Stomach (tissue), 4 donors: Measurements from ENCODE around the gene PVALEF.

Experiments used
- EP300 ChIP-seq: sonication (generic); formaldehyde crosslinking; IDR thresholded peaks from one replicate; pipeline ENCODE4 v1.6.1; 2017; ENCODE audit warnings: antibody characterized with exemption
- POLR2A ChIP-seq, 4 donors: fragments of 450-650 bp; IDR thresholded peaks; one replicate each; pipeline ENCODE4 v1.6.1; 2016; ENCODE audit warnings: antibody characterized with exemption in 4 of 4, control low read depth in 2 of 4, mild to moderate bottlenecking in 1 of 4, moderate library complexity in 1 of 4
- POLR2AphosphoS5 ChIP-seq, 3 donors: sonication (generic); formaldehyde crosslinking; IDR thresholded peaks; one replicate each; pipeline ENCODE4 v1.6.1; 2016; ENCODE audit warnings: antibody characterized with exemption in 3 of 3
- TF ChIP-seq, protein P1 (sequence below), 7 experiments: fragments of 450-650 bp in 4 of 7; fragments of 200-600 bp in 3 of 7; sonication (generic) in 3 of 7; IDR thresholded peaks; one replicate each; pipeline ENCODE4 v1.5.1; 2016 to 2019; ENCODE audit warnings: antibody characterized with exemption in 7 of 7, control low read depth in 2 of 7, mild to moderate bottlenecking in 1 of 7

DNA sequence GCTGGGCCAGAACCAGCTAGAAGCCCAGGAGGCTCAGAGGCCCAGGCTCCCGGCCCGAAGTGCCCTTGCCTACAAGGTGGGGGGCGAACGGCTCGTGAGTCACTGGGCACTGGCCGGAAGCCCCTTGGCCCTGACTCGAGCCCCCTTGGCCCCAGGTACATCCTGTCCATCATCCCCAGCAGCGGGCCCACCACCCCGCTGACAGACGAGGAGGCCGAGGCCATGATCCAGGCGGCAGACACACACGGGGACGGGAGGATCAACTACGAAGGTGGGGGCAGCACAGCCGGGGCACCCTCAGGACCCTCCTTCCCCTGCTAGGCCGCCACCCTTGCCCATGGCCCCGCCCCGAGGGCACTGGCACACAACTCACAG, 16.5 kb downstream of the PVALEF start:
- TF ChIP-seq, protein P1, sequence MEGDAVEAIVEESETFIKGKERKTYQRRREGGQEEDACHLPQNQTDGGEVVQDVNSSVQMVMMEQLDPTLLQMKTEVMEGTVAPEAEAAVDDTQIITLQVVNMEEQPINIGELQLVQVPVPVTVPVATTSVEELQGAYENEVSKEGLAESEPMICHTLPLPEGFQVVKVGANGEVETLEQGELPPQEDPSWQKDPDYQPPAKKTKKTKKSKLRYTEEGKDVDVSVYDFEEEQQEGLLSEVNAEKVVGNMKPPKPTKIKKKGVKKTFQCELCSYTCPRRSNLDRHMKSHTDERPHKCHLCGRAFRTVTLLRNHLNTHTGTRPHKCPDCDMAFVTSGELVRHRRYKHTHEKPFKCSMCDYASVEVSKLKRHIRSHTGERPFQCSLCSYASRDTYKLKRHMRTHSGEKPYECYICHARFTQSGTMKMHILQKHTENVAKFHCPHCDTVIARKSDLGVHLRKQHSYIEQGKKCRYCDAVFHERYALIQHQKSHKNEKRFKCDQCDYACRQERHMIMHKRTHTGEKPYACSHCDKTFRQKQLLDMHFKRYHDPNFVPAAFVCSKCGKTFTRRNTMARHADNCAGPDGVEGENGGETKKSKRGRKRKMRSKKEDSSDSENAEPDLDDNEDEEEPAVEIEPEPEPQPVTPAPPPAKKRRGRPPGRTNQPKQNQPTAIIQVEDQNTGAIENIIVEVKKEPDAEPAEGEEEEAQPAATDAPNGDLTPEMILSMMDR (IDR thresholded peaks at IDR 0.05) = no peak
- TF ChIP-seq EP300 (no peak), POLR2AphosphoS5 (IDR thresholded peaks at IDR 0.05) (no peak), POLR2A (IDR thresholded peaks at IDR 0.05) (no peak)
